Parathyroid adenoma (tissue), 2 donors: ENCODE data around the gene MARCO.

Experiments used
- H2AFZ ChIP-seq: fragments of 300-600 bp; sonication (generic); one replicate; pipeline ENCODE4 v1.7.0; 2017; ENCODE audit warnings: antibody characterized with exemption, mild to moderate bottlenecking
- H3K27ac ChIP-seq: fragments of 300-600 bp; sonication (generic); one replicate; pipeline ENCODE4 v1.7.0; 2017
- H3K27me3 ChIP-seq: fragments of 300-600 bp; sonication (generic); one replicate; pipeline ENCODE4 v1.7.0; 2017; ENCODE audit warnings: low read length; ENCODE audit not compliant: control insufficient read depth, insufficient read depth
- H3K36me3 ChIP-seq: fragments of 300-600 bp; sonication (generic); one replicate; pipeline ENCODE4 v1.7.0; 2017; ENCODE audit warnings: low read length; ENCODE audit not compliant: control insufficient read depth, insufficient read depth
- H3K4me1 ChIP-seq: fragments of 300-600 bp; sonication (generic); one replicate; pipeline ENCODE4 v1.7.0; 2017; ENCODE audit warnings: control low read depth
- H3K4me2 ChIP-seq: fragments of 300-600 bp; sonication (generic); one replicate; pipeline ENCODE4 v1.7.0; 2017; ENCODE audit warnings: low read length
- H3K4me3 ChIP-seq: fragments of 300-600 bp; sonication (generic); one replicate; pipeline ENCODE4 v1.7.0; 2017; ENCODE audit warnings: low read depth, low read length
- H3K79me2 ChIP-seq: fragments of 300-600 bp; sonication (generic); one replicate; pipeline ENCODE4 v1.7.0; 2017; ENCODE audit warnings: control low read depth
- H3K9ac ChIP-seq: fragments of 300-600 bp; sonication (generic); one replicate; pipeline ENCODE4 v1.7.0; 2017; ENCODE audit warnings: mild to moderate bottlenecking
- H3K9me3 ChIP-seq: fragments of 300-600 bp; sonication (generic); one replicate; pipeline ENCODE4 v1.7.0; 2017; ENCODE audit warnings: low read length; ENCODE audit not compliant: control insufficient read depth
- CTCF ChIP-seq: fragments of 300-600 bp; sonication (generic); IDR thresholded peaks from one replicate; pipeline ENCODE4 v1.7.0; 2017; ENCODE audit warnings: antibody characterized with exemption, mild to moderate bottlenecking
- donor health status: primary hyperparathyroidism.

The MARCO gene

DNA sequence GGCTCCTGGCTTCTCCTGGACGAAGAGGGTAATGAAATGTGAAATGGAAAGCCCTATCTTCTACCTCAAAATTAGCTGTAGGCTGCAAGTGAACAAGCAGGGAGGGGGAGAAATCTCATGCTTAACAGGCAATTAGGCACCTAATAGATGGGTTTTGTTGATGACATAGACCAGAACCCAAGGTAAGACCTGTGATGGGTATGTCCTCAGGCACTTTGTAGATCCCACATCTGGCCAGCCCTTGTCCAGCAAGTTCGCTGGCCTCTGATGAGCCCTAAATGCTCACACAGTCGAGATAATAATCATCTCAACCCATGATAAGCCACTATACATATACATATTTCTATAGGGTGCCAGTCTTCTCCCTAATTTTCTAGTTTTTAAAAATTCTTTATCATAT, 82.6 kb downstream of the MARCO start:
- Histone ChIP-seq H3K4me2 (no peak overlapping the region), H3K27me3 (no peaks in the 10 kb centered on the region), H3K4me3 (no peak overlapping the region), H3K79me2 (no peaks in the 10 kb centered on the region), H3K27ac (no peak overlapping the region), H3K9ac (no peak overlapping the region), H3K36me3 (no peaks in the 10 kb centered on the region), H3K4me1 (no peaks in the 10 kb centered on the region), H3K9me3 (no peaks in the 10 kb centered on the region), H2AFZ (no peak overlapping the region)
- TF ChIP-seq CTCF, result no peak

GRCh38 chr2:119025013-119025412, 83.0 kb downstream of the MARCO start:
- Histone ChIP-seq H3K4me2 (no peak overlapping the region), H3K9me3 (no peaks in the 10 kb centered on the region), H3K27ac (no peak overlapping the region), H3K4me1 (no peaks in the 10 kb centered on the region), H3K79me2 (no peaks in the 10 kb centered on the region), H3K4me3 (no peak overlapping the region), H3K27me3 (no peaks in the 10 kb centered on the region), H2AFZ (no peak overlapping the region), H3K9ac (no peak overlapping the region), H3K36me3 (no peaks in the 10 kb centered on the region)
- no peak for TF ChIP-seq CTCF

DNA sequence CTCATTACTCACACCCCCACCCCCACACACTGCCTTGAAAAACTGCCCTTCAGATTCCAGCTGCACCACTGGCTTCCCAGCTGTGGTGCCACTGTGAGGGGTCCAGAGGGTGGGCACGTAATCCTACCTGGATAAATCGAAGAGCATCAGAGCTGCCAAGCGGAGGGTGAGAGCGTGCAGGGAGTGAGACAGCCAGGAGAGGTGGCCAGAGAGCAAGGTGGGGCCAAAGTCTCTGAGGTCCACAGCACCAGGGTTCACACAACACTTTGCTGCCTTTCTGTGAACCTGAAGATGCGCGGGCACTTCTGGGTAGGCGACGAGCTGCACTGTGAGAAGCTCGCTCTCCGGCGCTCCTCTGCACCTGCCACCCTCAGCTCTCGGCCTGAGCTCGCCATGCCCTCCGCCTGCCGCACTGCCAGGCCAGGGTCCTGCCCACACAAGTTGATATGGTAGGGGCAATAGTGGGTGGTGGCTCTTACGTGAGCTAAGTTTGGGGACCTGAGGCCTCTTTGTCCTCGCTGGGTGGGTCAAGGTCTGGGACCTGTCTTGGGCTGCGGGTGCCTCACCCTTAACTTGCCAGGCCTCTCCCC, 83.9 kb downstream of the MARCO start:
- Histone ChIP-seq H3K4me1 (no peaks in the 10 kb centered on the region), H3K9me3 (no peaks in the 10 kb centered on the region), H3K27me3 (no peaks in the 10 kb centered on the region), H3K4me2 (no peak overlapping the region), H3K27ac (no peak overlapping the region), H3K4me3 (no peak overlapping the region), H3K36me3 (no peaks in the 10 kb centered on the region), H3K79me2 (no peaks in the 10 kb centered on the region), H3K9ac (no peak overlapping the region), H2AFZ (no peak overlapping the region)
- no peak for TF ChIP-seq CTCF

GRCh38 chr2:119026890-119027289, 84.9 kb downstream of the MARCO start:
- H3K4me3 ChIP-seq, result no peak overlapping the region
- H3K9ac ChIP-seq, result no peak overlapping the region
- no peak overlapping the region for H3K27ac ChIP-seq
- no peaks in the 10 kb centered on the region for H3K4me1 ChIP-seq
- no peaks in the 10 kb centered on the region for H3K79me2 ChIP-seq
- TF ChIP-seq CTCF, result no peak
- H3K9me3 ChIP-seq, result no peaks in the 10 kb centered on the region
- H3K27me3 ChIP-seq, result no peaks in the 10 kb centered on the region
- no peaks in the 10 kb centered on the region for H3K36me3 ChIP-seq
- no peak overlapping the region for H2AFZ ChIP-seq
- H3K4me2 ChIP-seq, result no peak overlapping the region
